GM12872 (cell line): ENCODE data around the gene B4GALT5.

Source experiments
- TF ChIP-seq, protein P1 (sequence below): IDR thresholded peaks from 3 replicates; pipeline ENCODE4 v1.5.1; 2011; ENCODE audit warnings: low read depth, mild to moderate bottlenecking, low read length, moderate library complexity; ENCODE audit not compliant: insufficient read depth

Gene B4GALT5

DNA sequence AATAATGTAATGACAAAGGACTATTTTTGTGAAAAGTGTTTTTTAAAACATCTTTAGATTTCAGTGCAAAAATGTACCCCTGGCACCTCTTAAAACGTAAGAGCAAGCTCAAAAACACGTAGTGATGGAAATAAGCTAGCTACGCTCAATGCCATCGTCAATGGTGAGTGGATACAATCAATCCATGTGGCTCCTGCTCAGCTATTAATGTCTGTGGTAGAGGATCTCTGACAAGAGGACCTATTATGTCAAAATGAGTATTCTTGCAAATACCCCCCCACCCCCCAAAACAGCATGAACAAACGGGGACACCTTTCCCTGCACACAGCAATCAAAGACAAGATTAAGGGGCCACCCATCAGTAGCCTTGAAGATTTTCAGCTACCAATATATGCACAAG lies 80.7 kb downstream of the B4GALT5 start:
- TF ChIP-seq, protein P1, sequence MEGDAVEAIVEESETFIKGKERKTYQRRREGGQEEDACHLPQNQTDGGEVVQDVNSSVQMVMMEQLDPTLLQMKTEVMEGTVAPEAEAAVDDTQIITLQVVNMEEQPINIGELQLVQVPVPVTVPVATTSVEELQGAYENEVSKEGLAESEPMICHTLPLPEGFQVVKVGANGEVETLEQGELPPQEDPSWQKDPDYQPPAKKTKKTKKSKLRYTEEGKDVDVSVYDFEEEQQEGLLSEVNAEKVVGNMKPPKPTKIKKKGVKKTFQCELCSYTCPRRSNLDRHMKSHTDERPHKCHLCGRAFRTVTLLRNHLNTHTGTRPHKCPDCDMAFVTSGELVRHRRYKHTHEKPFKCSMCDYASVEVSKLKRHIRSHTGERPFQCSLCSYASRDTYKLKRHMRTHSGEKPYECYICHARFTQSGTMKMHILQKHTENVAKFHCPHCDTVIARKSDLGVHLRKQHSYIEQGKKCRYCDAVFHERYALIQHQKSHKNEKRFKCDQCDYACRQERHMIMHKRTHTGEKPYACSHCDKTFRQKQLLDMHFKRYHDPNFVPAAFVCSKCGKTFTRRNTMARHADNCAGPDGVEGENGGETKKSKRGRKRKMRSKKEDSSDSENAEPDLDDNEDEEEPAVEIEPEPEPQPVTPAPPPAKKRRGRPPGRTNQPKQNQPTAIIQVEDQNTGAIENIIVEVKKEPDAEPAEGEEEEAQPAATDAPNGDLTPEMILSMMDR = no peak

DNA sequence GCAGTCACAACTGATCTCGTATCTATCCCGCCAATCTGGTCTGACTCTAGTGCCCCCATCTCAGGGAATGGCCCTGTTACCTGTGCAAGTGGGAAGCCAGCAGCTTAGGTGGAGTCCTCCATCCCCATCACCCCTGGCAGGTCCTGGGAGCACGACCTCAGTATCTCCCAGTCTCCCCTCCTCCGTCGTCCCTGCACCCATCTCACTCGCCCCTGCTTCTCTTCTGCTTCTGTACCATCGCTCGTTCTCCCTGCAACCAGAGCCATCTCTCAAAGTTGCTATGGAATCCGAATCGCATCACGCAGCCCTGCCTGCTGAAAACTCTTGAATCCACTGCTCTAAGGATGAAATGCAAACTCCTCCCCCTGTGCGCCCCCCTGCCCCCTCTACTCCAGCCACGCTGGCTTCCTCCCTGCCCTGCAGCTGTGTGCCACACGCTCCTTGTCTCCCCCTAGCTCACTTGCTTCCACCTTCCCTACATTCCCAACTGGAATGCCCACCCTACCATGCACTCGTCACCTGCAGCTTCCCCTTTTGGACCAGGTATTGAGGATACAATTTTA lies 81.7 kb downstream of the B4GALT5 start:
- TF ChIP-seq, protein P1 = no peak

DNA sequence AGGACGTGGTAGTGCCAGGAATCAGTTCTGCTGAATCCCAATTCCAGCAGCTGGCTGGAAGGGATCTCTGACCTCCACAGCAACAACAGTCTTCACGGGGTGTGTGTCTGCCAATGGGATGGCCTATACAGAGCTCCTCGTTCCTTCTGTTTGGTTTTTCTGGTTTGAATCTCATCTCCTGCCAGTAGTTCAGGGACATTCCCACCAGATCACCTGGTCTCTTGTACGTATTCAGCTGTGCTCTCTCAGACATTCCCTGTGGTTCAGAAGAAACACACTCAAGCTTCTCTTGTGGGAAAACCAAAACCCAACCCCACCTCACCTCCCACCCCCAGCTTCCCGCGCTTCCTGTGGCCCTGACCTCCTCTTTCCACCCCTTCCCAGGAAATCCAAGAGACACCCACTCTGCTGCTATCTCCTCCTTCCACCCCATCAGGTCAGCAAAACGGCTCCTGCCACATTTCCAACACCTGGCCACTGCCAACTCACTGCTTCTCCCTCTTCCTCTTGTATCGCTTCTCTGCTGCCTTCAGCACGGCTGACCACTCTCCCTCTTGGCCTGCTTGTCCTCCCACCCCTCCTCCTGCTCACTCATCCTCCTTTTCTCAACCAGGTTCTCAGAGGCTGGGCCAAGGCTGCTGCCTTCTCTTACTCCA lies 82.5 kb downstream of the B4GALT5 start:
- TF ChIP-seq, protein P1 = no peak

DNA sequence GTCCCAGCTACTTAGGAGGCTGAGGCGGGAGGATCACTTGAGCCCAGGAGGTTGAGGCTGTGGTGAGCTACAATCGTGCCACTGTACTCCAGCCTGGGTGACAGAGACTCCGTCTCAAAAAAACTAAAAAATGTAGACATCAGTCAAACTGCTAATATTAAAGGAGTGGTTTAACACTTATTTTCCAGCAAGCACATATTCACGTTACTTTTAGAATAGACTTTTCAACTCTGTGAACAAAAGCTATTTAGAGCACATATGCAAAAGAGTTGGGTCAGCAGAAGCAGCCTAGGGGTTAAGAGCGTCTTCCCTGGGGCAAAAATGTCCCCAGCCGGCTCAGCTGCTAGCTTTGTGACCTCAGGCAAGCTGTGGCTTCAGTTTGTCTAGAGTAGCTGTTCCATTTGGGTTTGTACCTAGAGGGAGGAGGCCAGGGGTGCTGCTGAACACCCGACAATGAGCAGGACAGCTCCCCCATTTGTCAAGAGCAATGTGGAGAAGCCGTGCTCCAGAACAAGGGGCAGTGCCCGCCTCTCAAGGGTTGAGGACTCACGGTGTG lies 83.2 kb downstream of the B4GALT5 start:
- TF ChIP-seq, protein P1 = no peak

DNA sequence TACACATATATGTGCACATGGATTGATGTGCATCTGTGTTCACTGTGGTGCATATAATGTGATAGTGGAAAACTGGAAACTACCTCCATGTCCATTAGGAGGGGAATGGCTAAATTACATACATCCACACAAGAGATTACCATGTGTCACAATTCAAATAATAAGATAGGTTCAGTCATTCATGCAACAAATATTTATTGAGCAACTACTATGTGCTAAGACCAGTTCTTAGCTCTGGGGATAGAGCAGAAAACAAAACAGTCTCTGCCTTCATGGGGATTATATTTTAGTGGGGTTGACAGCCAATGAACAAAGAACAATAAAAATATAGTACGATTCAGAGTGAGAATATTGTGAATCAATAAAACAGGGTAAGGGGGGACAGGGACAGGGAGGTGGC lies 84.1 kb downstream of the B4GALT5 start:
- TF ChIP-seq, protein P1 = no peak

DNA sequence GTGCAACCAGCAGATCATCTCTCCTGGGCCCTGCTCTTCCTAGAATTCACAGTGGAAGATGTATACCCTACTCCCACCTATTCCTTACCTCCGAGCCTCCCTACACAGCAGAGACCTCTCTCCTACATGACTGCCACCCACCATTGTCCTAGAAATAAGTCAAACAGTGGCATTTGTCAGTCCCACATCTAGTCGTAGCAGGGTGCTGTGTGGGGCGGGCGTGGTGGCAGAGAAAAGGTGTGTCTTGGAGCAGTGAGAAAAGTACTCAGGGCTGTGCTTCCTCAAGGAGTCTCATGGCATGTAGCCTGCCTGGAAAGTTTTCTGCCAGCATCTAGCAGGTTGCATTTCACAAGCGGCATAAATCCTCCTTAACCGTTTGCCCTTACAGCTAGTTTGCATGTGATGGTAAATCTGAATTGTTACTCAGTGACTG lies 86.3 kb downstream of the B4GALT5 start:
- TF ChIP-seq, protein P1 = no peak

DNA sequence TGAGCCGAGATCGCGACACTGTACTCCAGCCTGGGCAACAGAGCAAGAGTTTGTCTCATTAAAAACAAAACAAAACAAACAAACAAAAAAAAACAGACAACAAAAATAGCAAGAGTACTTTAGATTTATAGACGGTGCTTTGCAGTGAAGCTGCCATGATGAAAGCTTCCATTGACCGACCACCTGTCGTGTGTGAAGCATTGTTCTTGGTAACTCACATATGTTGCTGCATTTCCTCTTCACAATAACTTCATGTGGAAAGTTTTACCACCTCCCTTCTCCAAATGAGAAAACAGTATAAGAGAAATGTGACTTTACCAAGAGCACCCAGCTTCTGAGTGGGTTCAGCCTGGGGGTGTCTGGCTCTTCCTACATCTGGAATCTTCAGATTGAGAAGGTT lies 89.4 kb downstream of the B4GALT5 start:
- TF ChIP-seq, protein P1 = no peak
